ENCODE measurements around the gene NCOA6.
"Not testable (repeated sequence)": the region's sequence is repeated elsewhere in the genome, so short reads cannot be mapped to it uniquely, and the experiment has no call there.

NCOA6 gene

DNA sequence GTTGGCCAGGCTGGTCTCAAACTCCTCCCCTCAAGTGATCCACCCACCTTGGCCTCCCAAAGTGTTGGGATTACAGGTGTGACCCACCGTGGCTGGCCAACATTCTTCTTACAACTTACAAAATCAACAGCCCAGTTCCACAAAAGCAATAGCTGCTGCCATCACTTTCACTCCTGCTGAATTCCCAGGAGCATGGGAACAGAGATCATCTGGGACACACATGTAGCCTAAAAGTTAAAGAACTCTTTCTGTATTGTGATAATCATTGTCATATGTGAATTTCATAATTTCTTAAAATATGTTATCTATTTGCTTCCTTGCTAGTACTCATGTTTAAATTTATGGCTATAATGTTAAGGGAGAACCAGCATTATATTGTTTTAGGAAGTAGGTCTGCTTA is 51.7 kb downstream of the NCOA6 start:
- DNase-seq, result no peak

DNA sequence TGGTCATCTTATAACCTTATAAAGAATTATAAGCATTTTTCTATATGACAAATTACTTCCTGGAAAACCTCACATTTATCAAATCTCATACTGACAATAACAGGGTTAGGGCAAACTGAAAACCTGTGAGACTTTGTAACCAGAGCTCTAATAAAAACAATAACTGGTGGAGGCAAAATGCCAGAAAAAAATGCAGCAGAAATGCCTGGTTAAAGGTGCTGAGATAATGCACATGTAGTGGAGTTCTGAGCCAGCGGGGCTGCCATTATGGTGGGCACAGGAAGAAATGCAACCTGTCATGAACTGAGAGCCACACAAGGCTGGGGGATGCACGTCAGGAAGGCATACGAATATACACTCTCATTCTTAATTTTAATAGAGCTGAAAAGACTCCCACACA is 53.0 kb downstream of the NCOA6 start:
- DNase-seq, result no peak

DNA sequence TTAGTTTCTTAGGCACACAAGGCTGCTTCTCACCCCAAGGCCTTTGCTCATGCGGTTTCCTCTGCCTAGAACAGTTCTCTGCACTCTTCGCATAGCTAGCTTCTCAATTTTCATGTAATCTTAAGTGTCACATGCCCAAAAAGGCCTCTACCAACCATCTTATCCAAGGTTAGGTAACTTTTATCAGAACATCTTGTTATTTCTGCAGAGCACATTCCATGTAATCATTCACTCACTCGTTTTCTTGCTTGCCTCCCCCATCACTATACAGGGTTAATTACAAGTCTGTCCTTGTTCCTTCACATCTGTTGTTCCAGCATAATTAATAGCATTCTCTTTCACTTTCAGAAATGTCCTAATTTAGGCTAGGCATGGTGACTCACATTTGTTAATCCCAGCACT is 53.8 kb downstream of the NCOA6 start:
- no peak for DNase-seq

DNA sequence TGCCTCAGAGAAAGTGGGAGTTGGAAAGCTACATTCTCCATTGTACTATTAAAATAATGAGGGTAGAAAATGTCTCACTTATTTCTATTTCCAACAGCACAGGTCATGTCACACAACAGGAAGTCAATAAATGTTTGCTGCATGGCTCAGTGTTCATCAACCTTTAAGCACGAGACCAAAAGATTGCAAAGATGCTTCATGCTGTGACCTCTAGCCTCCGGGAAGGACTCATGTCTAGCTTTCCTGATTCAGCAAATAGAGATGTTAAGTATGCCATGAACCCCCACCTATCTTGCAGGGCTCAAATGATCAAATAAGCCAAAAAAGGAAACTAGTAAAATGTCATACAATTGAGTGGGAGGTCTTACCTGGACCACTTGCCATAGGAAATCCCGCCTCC is 57.4 kb downstream of the NCOA6 start:
- no peak for DNase-seq

DNA sequence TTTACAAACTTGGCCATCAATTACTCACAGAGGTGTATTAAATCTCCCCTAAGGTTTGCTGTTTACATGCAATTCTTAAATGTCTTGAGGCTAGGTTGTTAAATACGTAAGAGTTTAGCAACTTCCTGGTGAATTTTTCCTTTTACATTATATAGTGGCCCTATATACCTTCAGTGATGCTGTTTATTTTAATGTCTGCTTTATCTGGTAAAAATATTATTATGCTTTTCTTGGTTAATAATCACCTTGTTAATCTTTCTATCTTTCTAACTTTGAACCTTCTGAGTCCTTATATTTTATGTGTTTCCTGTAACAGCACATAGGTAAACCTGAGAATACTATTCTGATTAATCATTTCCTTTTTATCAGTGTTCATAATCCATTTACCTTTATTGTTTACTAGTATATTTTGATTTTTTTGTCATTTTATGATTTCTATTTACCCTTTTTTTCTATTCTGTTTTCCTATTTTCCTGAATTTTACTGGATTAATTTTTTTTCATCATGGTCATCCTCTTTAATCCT is 63.4 kb downstream of the NCOA6 start:
- no peak for DNase-seq

DNA sequence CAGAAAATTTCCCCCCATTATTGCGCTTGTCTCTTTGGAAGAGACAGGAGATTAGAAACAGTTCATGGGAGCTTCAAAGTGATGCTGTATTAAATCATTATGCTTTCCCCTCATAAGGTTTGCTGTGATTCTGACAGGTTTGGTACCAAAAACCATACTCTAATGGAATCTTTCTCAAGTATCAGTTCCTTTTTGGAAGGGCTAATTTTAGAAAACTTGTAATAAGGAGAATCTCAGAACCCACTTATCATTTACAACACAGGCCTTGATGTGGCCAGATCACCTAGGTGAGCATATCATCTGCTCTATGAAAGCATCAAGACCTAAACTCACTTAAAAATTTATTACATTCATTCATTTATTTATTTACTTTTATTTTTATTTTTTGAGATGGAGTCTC is 70.1 kb downstream of the NCOA6 start:
- DNase-seq, result no peak

DNA sequence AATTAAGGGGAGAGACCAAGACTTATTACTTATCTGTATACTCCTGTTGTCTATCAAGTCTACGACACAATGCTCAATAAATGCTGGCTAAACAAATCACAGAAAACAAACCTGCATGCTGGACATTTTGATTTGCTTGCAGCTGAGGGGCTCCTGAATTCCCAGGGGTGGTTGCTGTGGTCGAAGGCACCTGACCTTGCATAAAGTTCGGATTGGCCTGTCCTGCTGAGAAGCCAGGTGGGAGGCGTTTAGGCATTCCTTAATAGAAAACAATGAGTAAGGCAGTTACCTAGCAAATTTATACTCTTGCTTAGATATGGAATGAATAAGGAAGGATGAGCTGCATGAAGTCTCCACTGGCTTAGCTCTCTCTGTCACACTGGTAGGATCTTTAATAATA is 70.8 kb downstream of the NCOA6 start:
- DNase-seq, result no peak

DNA sequence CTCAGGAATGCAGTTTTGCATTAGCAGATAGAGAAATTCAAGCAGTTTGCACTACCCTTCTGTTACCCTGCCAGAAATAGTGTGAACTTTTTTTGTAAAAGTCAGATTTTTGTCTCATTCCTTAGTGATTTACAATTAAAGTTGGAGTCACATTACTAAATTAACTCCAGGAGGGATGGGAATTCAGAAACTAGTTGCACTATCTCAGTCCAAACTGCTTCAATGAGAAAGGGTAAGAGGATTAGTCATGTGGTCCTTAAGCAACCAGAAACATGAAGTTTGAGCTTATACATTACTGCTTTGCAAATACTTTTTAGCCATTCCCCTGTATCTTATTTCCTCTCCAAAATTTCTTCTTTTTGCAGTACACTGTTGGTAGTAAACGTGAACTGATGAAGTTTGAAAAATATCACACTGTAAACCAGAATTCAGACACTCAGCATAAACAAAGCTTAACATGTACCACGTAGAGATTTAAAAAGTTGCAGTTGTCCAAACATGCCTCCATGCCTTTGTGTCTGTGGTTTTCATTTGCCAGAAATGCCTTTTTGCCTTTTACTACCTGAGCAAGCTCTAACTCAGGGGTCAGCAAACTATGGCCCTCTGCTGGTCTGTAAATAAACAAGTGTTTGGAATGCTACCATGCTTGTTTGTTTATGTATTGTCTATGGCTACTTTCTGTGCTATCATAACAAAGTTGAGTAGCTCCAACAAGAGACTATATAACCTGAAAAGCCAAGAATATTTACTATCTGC is 71.6 kb downstream of the NCOA6 start:
- DNase-seq, result no peak

DNA sequence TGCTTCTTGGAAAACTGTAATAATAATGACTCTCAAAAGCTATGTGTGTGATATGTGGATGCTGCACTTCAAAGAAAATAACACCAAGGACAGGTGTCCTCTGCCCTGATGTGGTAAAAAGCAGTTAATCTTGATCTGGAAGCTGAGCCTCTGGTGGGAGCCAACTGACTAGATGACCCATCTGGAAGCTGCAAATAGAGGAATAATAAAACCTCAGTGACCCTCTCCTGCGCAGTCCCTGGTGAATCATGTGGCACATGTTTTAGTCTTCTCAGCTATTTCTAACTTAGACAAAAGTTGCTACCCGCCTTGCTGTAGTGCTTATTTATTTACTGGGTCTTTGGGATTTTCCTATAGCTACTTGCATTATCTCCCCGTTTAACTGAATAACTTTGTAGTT is 74.0 kb downstream of the NCOA6 start:
- DNase-seq, result no peak

DNA sequence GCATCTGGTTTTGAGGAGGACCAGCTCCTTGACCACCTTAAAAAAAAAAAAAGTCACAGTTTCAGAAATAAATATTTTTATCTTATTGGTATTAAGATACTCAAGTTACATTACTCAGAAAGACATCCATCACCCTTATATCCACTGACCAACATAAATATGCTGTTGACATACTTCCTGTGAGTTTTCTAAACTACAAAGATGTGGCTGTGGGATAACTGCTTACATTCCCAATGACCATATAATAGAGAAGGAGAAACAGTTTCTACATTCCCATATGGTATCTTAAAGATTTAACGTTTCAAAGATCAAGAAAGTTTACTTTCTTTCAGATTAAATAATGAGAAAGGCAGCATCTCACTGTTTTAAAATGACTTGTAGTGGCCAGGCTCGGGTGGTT is 75.0 kb downstream of the NCOA6 start:
- DNase-seq, result no peak

DNA sequence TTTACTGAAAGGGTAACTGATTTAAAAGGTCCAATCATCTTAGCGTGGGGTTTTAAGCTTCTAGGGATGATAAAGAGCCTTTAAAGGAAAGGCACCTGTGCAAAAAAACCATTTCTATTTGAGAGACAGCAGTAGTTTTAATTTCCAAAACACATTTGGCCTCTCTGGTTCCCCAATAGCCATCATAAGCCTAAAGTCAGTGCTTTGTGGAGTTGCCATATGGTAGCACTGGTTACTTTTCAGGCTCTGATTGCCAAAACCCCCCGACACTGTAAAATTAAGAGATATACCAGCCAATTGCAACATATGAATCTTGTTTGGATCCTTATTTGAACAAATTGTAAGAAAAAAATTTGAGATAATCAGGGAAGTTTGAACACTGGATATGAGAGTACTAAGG is 76.7 kb downstream of the NCOA6 start:
- no peak for DNase-seq

DNA sequence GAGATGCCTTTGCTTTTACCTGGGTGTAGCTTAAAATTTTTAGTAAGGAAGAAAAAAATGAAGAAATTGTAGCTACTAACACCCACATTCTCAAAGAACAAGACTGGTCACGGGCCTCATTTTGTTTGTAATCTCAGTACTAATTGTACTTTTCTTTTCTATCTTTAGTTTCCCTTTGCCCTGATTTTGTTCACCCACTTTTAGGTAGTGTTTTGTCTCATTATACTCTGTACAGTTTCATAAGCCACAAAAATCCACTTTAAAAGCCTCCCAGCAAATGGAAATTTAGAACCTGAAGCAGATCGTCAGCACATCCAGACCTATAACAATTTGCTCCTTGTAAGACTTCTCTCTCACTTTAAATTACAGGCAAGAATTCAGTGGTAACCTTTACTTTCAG is 78.0 kb downstream of the NCOA6 start:
- DNase-seq, result no peak

DNA sequence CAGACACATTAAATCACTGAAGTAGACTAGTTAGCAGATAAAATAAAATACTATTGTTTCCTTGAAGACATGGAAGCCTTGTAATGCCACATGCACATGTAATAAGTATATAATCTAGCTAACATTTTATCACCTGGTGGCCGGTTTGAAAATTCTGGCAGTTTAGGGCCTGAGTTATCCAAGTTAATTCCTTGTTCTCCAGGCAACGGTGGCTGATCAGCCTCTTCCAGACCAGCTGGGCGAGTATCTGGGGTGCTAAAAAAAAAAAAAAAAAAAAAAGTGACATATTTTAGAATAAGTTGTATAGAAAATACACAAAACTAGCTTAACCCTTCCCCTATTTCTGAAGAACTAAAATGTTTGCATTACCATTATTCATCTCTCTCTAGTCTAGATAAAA is 78.8 kb downstream of the NCOA6 start:
- DNase-seq, result no peak

DNA sequence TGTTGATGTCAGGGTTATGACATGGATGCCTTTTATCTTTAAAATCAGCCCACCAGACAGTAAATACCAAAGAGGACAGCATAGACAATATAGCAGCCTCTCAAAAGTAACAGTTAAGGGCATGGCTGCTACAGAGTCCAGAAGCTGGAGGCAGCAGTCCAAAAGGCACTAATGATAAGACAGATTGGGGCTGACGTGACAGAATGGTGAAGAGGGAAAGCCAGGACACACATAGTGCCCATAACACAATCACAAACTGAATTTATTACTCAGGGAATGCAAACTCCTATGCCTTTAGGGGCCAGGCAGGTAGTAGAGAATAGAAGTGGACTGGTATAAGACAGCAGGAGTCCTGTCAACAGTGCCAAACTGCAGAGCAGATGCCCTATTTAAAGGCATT is 80.6 kb downstream of the NCOA6 start:
- no peak for DNase-seq

DNA sequence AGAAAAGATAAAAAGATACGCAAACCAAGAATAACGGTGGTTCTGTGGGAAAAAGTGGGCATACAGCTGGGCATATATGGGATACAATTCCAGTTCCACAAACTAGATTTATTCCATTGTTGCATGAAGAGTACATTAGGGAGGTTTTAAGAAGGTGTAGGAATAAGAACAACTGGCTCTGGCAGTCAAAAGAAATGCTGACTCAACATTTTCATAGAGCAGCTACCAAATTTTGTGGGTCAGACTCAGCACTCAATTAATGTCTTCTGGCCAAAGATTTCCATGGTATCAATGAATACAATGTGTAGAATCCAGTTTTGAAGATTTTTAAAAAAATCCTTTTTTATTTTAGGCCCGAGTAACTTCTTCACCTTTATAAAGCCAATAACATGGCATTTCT is 81.1 kb downstream of the NCOA6 start:
- DNase-seq, result no peak

DNA sequence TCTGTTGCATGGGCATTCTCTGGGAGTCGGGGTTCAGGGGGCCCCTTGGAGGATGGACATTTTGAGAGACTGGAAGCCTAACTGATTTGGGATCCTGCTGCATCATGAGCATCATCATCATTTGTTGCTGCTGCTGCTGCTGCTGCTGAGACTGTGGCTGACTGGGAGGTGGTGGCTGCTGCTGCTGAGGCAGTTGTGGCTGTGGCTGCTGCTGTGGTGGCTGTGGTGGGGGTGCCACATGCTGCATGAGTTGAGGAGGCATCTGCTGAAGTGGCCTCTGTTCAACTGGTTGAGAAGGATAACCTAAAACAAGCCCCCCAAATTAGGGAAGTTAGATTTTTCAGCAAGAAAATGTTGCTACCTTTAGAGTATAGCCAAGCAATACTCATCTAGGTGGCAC is 82.4 kb downstream of the NCOA6 start:
- DNase-seq, result no peak

DNA sequence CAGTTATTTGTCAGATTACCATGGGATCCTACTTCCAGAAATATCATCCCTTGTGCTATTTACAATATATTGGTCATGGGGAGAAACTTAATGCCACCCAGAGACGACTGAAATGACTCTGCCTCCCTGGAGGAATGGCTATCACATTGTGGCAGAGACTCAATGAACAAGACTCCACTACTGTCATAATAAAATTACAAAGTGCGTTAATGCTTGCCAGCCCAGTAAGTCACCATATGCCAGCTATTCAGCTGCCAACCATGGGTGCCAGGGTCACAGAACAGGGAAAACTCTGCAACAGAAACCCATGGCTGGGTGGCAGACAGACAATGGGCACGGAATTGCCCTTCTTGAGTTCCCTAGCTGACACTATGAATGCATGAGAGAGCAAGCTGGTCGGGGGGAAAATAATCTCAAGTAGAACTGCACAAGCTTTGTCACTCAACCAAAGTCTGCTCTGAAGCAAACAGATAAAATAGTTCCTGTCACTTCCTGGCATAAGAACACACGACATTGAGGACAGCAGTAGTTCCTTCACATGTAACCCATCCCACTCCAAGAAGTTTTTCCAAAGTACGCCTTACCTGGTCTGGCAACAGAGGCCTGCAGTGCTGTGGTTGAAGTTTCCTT is 89.2 kb downstream of the NCOA6 start:
- no peak for DNase-seq

DNA sequence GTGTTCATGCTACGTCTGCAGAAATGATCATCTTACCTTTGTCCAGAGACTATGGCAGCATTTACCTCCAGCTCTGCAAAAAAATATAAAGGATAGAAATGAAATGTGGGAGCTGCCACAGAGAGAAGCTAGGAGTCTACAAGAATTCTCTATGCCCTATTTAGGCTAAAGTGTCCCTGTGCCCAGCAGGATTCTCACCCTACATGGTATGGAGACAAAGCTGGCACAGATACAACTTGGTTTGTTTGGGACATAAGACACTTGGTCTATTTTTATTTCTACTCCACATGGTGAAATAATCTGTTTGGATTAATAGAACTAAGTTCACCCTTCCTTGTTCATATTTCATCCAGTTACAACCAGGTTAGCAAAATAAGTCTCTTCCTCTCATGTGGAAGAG is 92.9 kb downstream of the NCOA6 start:
- DNase-seq, result no peak

DNA sequence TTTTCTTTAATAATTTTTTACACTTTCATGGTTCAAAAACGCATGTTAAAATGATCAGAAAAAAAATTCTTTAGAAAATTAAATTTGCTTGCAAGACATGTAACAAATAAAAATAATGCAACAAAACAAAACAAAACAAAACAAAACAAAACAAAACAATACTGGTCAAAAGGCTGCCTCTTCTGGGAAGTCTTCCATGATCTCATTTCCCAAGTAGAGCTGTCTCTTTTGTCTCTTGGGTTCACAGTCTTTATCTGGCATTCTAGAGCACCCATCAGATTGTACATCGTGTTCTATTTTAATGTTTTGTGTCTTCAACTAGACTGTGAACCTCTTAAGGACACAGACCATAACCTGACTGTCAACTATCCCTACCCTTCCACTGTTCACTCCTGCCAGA is 96.0 kb downstream of the NCOA6 start:
- DNase-seq, result no peak

DNA sequence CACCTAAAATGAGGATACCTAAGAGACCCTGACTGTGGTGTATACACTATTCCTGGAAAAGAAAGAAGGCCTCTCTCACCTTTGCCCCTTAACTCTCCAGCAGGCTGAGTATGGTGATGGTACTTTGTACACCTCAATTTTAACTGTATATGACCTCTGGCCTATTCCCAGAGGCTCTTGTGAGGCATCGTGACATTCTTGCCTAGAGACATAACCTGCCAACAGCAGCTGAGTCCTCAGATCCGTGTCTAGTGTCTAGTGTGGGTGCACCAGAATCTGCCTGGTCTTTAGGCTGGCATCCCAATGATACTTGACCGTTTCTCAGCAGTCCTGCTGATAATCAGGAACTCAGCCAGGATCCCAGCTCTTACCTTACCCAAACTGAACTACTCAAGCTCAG is 101.3 kb downstream of the NCOA6 start:
- DNase-seq, result no peak

DNA sequence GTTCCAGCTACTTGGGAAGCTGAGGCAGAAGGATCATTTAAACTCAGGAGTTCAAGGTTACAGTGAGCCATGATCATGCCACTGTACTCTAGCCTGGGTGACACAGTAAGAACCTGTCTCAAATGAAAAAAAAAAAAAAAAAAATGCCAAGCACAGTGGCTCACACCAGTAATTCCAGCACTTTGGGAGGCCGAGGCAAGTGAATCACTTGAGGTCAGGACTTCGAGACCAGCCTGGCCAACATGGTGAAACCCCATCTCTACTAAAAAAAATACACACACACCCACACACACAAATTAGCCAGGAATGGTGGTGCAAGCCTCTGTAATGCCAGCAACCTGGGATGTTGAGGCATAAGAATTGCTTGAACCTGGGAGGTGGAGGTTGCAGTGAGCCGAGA is 102.9 kb downstream of the NCOA6 start:
- not testable (repeated sequence) for DNase-seq

DNA sequence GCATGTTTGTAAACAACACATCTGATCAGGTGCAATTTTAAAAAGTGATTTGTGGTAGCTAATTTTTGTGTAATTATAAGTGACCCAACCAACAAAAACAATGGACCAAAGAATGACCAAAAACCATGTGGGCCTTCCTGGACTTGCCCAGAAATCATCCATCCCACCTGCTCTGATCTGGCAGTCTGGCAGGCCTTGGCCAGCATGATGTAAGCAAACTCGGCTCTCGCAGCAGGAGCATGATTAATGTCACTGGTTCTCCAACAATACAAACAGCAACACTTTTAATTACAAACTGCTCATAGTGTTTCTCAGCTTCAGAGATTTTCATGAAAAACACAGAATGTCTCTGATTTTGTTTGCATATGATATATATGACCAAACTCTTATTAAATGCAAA is 105.2 kb downstream of the NCOA6 start:
- no peak for DNase-seq

DNA sequence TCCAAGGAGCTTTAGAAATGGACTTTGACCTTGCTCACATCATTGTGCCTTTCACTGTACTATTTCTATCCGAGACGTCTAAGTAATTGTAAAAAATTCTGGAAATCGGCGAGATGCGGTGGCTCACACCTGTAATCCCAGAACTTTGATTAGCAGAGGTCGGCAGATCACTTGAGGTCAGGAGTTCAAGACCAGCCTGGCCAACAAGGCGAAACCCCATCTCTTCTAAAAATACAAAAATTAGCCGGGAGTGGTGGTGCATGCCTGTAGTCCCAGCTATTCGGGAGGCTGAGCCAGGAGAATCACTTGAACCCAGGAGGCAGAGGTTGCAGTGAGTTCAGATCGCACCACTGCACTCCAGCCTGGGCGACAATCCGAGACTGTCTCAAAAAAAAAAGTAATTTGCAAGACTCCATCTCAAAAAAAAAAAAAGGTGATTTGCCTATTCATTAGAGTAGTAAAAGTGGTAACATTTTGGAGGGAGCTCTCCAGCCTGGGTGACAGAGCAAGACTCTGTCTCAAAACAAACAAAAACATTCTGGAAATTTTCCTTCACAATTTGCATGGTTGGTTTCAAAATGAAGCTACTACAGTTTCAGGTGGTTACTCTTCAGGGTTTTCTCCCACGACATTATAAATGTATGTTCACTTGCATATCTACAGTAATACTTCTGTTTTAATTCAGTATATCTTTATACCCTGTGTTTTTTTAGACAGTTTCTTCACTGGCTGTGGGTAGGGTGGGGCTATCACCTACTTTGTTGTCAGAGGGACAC is 106.0 kb downstream of the NCOA6 start:
- not testable (repeated sequence) for DNase-seq
